T-cell (primary cell): ENCODE data around the gene KIN. TPM values are rescaled to one million over a fixed set of nuclear protein-coding genes. Genes with fewer than 3 reads are reported as not detected.

Experiments used
- ATAC-seq, 4 experiments: fragments of 200-7000 bp in 3 of 4; fragments of 150-1000 bp in 1 of 4; cut with Tn5 transposase; replicated peaks in 1 of 4; 1 replicate in 3 of 4; 2 replicates in 1 of 4; pipeline ENCODE4 v1.10.0; 2021; ENCODE audit warnings: moderate library complexity in 3 of 4, mild to moderate bottlenecking in 2 of 4, moderate number of reproducible peaks in 1 of 4
- CTCF ChIA-PET, 2 donors: fragments of 300-600 bp; sonication (Branson Sonifier 250); formaldehyde crosslinking; loops; one replicate each; lab custom pipeline; 2022; ENCODE audit warnings: antibody characterized with exemption in 2 of 2; lab: Charles Lee
- POLR2A ChIA-PET, 2 donors: fragments of 300-600 bp; sonication (Branson Sonifier 250); formaldehyde crosslinking; loops; one replicate each; lab custom pipeline; 2022; ENCODE audit warnings: antibody characterized with exemption in 2 of 2; lab: Charles Lee
- DNase-seq, 35 experiments: peaks; one replicate each; pipeline versions ENCODE4 v3.0.0 to v3.0.0-alpha.2; 2013 to 2023
- H3K27ac ChIP-seq: one replicate; pipeline ENCODE4 v1.5.1; 2013; ENCODE audit warnings: low read length
- H3K27me3 ChIP-seq, 2 experiments: replicated peaks in 1 of 2; 1 replicate in 1 of 2; 2 replicates in 1 of 2; pipeline versions ENCODE4 v1.6.1 to v1.7.0; 2013; ENCODE audit warnings: low read length in 1 of 2, mixed read lengths in 1 of 2; ENCODE audit not compliant: control insufficient read depth in 2 of 2, insufficient read depth in 2 of 2; ENCODE audit errors: extremely low read depth in 1 of 2
- H3K36me3 ChIP-seq, 2 donors: 1 replicate in 1 of 2; 2 replicates in 1 of 2; pipeline versions ENCODE4 v1.6.1 to v1.7.0; 2013; ENCODE audit warnings: low read length in 1 of 2; ENCODE audit not compliant: control insufficient read depth in 2 of 2, insufficient read depth in 1 of 2; ENCODE audit errors: extremely low read depth in 1 of 2
- H3K4me1 ChIP-seq, 2 experiments: 1 replicate in 1 of 2; 2 replicates in 1 of 2; pipeline versions ENCODE4 v1.6.1 to v1.7.0; 2013; ENCODE audit warnings: low read length in 2 of 2, mixed read lengths in 1 of 2; ENCODE audit not compliant: insufficient read depth in 2 of 2, control insufficient read depth in 1 of 2; ENCODE audit errors: extremely low read depth in 1 of 2
- H3K4me3 ChIP-seq, 2 donors: 1 replicate in 1 of 2; 2 replicates in 1 of 2; pipeline versions ENCODE4 v1.5.1 to v1.7.0; 2013; ENCODE audit warnings: mild to moderate bottlenecking in 2 of 2, low read length in 1 of 2, moderate library complexity in 1 of 2; ENCODE audit not compliant: control insufficient read depth in 1 of 2; ENCODE audit errors: extremely low read depth in 1 of 2
- H3K9me3 ChIP-seq: 2 replicates; pipeline ENCODE4 v1.7.0; 2013
- H3K27ac Mint-ChIP-seq, 2 donors: one replicate each; pipeline ENCODE4 v1.8.0; 2020 to 2021; ENCODE audit warnings: mild to moderate bottlenecking in 2 of 2, mixed read lengths in 2 of 2
- H3K27me3 Mint-ChIP-seq, 2 donors: one replicate each; pipeline ENCODE4 v1.8.0; 2021 to 2022; ENCODE audit warnings: mixed read lengths in 2 of 2
- H3K36me3 Mint-ChIP-seq: one replicate; pipeline ENCODE4 v1.8.0; 2021; ENCODE audit warnings: mixed read lengths
- H3K4me1 Mint-ChIP-seq, 3 donors: one replicate each; pipeline ENCODE4 v1.8.0; 2020 to 2022; ENCODE audit warnings: mixed read lengths in 3 of 3, mild to moderate bottlenecking in 1 of 3
- H3K4me3 Mint-ChIP-seq, 3 donors: one replicate each; pipeline ENCODE4 v1.8.0; 2020 to 2022; ENCODE audit warnings: mild to moderate bottlenecking in 3 of 3, mixed read lengths in 3 of 3, moderate library complexity in 3 of 3
- H3K9me3 Mint-ChIP-seq, 3 donors: one replicate each; pipeline ENCODE4 v1.8.0; 2020 to 2022; ENCODE audit warnings: mixed read lengths in 3 of 3
- WGBS: methylation state at CpG from one replicate; pipeline ENCODE4 v1.1.5; 2013; ENCODE audit warnings: missing lambda C conversion rate; ENCODE audit not compliant: insufficient coverage; 5-methylcytosine and 5-hydroxymethylcytosine counted together
- total RNA-seq, 35 experiments: library from RNA in 6 of 35; stranded (reverse) in 6 of 35; fragments of 120-200 nt in 1 of 35; gene quantifications; one replicate each; pipeline versions ENCODE4 v1.2.1 to v1.2.4 and lab custom pipeline; 2013 to 2026

The KIN gene
- total RNA-seq, 5 donors from 2014 or later (not counting 1 experiment from before 2014, with no cell fraction given), result 7.1 to 13.3 (median 10.0) TPM

- Mint-ChIP-seq H3K9me3 (no peaks in the 10 kb centered on the region), H3K36me3 (no peaks in the 10 kb centered on the region), H3K4me1 (no peaks in the 10 kb centered on the region), H3K27ac (no peak overlapping the region), H3K4me3 (no peak overlapping the region), H3K27me3 (peaks cover 22 to 25% of the 10 kb centered on the region in 2 donors)
- 80% methylated on average over 3 of the region's 5 CpGs for WGBS
- Histone ChIP-seq H3K4me3 (no peak overlapping the region), H3K4me1 (no peaks in the 10 kb centered on the region), H3K27me3 (peaks cover 0 to 9% of the 10 kb centered on the region in 2 experiments), H3K27ac (no peak overlapping the region), H3K9me3 (no peaks in the 10 kb centered on the region), H3K36me3 (no peaks in the 10 kb centered on the region)
- CTCF ChIA-PET, result no interaction called here
- ATAC-seq, result no peak
- POLR2A ChIA-PET, result interaction anchor here in 1 of 2 donors (0.5 kb wide), 1 partner anchor 164 kb away, joined by 4 read pairs; no protein-coding TSS in a partner anchor
- DNase-seq, result no peak
These were observed 79.8 kb downstream of the KIN start for GRCh38 chr10:7707858-7708622.

- no peak for ATAC-seq
- Mint-ChIP-seq H3K4me1 (no peaks in the 10 kb centered on the region), H3K27me3 (peaks cover 25 to 32% of the 10 kb centered on the region in 2 donors), H3K36me3 (no peaks in the 10 kb centered on the region), H3K9me3 (no peaks in the 10 kb centered on the region), H3K4me3 (no peak overlapping the region), H3K27ac (no peak overlapping the region)
- no peak for DNase-seq
- Histone ChIP-seq H3K27ac (no peak overlapping the region), H3K9me3 (no peaks in the 10 kb centered on the region), H3K4me3 (no peak overlapping the region), H3K27me3 (peaks cover 0 to 14% of the 10 kb centered on the region in 2 experiments), H3K36me3 (no peaks in the 10 kb centered on the region), H3K4me1 (no peaks in the 10 kb centered on the region)
- POLR2A ChIA-PET, result no interaction called here
- 100% methylated on average over 2 of the region's 4 CpGs for WGBS
- CTCF ChIA-PET, result no interaction called here
These were observed 80.7 kb downstream of the KIN start for GRCh38 chr10:7707102-7707501.

- H3K36me3 ChIP-seq, result no peaks in the 10 kb centered on the region
- ChIA-PET CTCF (no interaction called here), POLR2A (no interaction called here)
- H3K4me1 Mint-ChIP-seq, result no peaks in the 10 kb centered on the region
- H3K27ac ChIP-seq, result no peak overlapping the region
- ATAC-seq, result no peak
- H3K36me3 Mint-ChIP-seq, result no peaks in the 10 kb centered on the region
- peaks cover 25 to 32% of the 10 kb centered on the region in 2 donors for H3K27me3 Mint-ChIP-seq
- H3K9me3 ChIP-seq, result no peaks in the 10 kb centered on the region
- no peak for DNase-seq
- 56% methylated on average over 1 of the region's 4 CpGs for WGBS
- H3K4me1 ChIP-seq, result no peaks in the 10 kb centered on the region
- no peaks in the 10 kb centered on the region for H3K9me3 Mint-ChIP-seq
- no peak overlapping the region for H3K4me3 ChIP-seq
- no peak overlapping the region for H3K4me3 Mint-ChIP-seq
- H3K27me3 ChIP-seq, result peaks cover 0 to 19% of the 10 kb centered on the region in 2 experiments
- H3K27ac Mint-ChIP-seq, result no peak overlapping the region
These were observed 81.2 kb downstream of the KIN start for GRCh38 chr10:7706534-7707073.

GRCh38 chr10:7705341-7705740, 82.5 kb downstream of the KIN start:
- no peak overlapping the region for H3K27ac ChIP-seq
- no CpG with 5 or more reads among the region's 3 CpGs for WGBS
- DNase-seq (no peak), ATAC-seq (no peak)
- no peaks in the 10 kb centered on the region for H3K4me1 ChIP-seq
- H3K27me3 Mint-ChIP-seq, result peaks cover 27 to 34% of the 10 kb centered on the region in 2 donors
- H3K9me3 ChIP-seq, result no peaks in the 10 kb centered on the region
- H3K9me3 Mint-ChIP-seq, result no peaks in the 10 kb centered on the region
- no peak overlapping the region for H3K4me3 Mint-ChIP-seq
- no peak overlapping the region for H3K27ac Mint-ChIP-seq
- ChIA-PET CTCF (no interaction called here), POLR2A (interaction anchor here in 1 of 2 donors (0.6 kb wide), 1 partner anchor 370 kb away, joined by 6 read pairs; no protein-coding TSS in a partner anchor)
- H3K4me3 ChIP-seq, result no peak overlapping the region
- peaks cover 0 to 22% of the 10 kb centered on the region in 2 experiments for H3K27me3 ChIP-seq
- H3K36me3 ChIP-seq, result no peaks in the 10 kb centered on the region
- no peaks in the 10 kb centered on the region for H3K36me3 Mint-ChIP-seq
- H3K4me1 Mint-ChIP-seq, result no peaks in the 10 kb centered on the region

GRCh38 chr10:7704071-7705016, 83.4 kb downstream of the KIN start:
- Mint-ChIP-seq H3K4me3 (no peak overlapping the region), H3K27me3 (peaks cover 34 to 43% of the 10 kb centered on the region in 2 donors), H3K4me1 (no peaks in the 10 kb centered on the region), H3K9me3 (no peaks in the 10 kb centered on the region), H3K27ac (no peak overlapping the region), H3K36me3 (no peaks in the 10 kb centered on the region)
- H3K4me3 ChIP-seq, result no peak overlapping the region
- no peak overlapping the region for H3K27ac ChIP-seq
- ATAC-seq, result no peak
- CTCF ChIA-PET, result interaction anchor here in 1 of 2 donors (1.8 kb wide), 1 partner anchor 179 kb away, joined by 4 read pairs; no protein-coding TSS in a partner anchor
- no peaks in the 10 kb centered on the region for H3K36me3 ChIP-seq
- H3K9me3 ChIP-seq, result no peaks in the 10 kb centered on the region
- WGBS, result 90% methylated on average over 2 of the region's 8 CpGs
- no peaks in the 10 kb centered on the region for H3K4me1 ChIP-seq
- no peak for DNase-seq
- peaks cover 0 to 22% of the 10 kb centered on the region in 2 experiments for H3K27me3 ChIP-seq
- POLR2A ChIA-PET, result no interaction called here

- Mint-ChIP-seq H3K4me3 (no peak within 1 kb of the TSS), H3K27ac (no peak within 1 kb of the TSS), H3K36me3 (no peaks in the 10 kb centered on the region), H3K27me3 (peaks cover 38 to 47% of the 10 kb centered on the region in 2 donors), H3K9me3 (no peaks in the 10 kb centered on the region), H3K4me1 (no peaks in the 10 kb centered on the region)
- Histone ChIP-seq H3K4me3 (no peak within 1 kb of the TSS), H3K4me1 (no peaks in the 10 kb centered on the region), H3K27me3 (peaks cover 0 to 27% of the 10 kb centered on the region in 2 experiments), H3K27ac (no peak within 1 kb of the TSS), H3K9me3 (no peaks in the 10 kb centered on the region), H3K36me3 (no peaks in the 10 kb centered on the region)
- DNase-seq (no peak), ATAC-seq (no peak)
- no CpG with 5 or more reads among the region's 4 CpGs for WGBS
- ChIA-PET CTCF (interaction anchor here in 1 of 2 donors (0.6 to 1.8 kb wide), 2 partner anchors 10 to 178 kb away, joined by 3 to 4 read pairs; no protein-coding TSS in a partner anchor), POLR2A (no interaction called here)
These were observed 84.7 kb downstream of the KIN start, which contains the start of gene ITIH2 for GRCh38 chr10:7703140-7703539. Gene ITIH2, plus strand, starts transcription at chr10:7703316. Its CDS starts 119 bp downstream, at chr10:7703435.
